RWPE1 (cell line): Measurements from ENCODE around the gene PCBP4.

Experiments
- CTCF ChIA-PET: fragments of 350-600 bp; sonication (Branson Sonifier 250); formaldehyde crosslinking; extraction: SDS; loops from one replicate; lab custom pipeline; 2021; lab: Yijun Ruan, JAX
- POLR2A ChIA-PET: fragments of 400-600 bp; formaldehyde crosslinking; extraction: SDS; loops from one replicate; lab custom pipeline; 2020; ENCODE audit warnings: antibody characterized with exemption; ENCODE audit not compliant: low non-redundant PET; lab: Yijun Ruan, JAX
- DNase-seq: peaks from one replicate; pipeline ENCODE4 v3.0.0; 2012; ENCODE audit warnings: low spot score
- H3K27ac ChIP-seq: fragments of 450-650 bp; 2 replicates; pipeline ENCODE4 v1.5.1; 2017
- CTCF ChIP-seq: fragments of 450-650 bp; conservative IDR thresholded peaks from 2 replicates; pipeline ENCODE4 v1.5.1; 2017; ENCODE audit warnings: low read depth, mild to moderate bottlenecking

PCBP4 gene

GRCh38 chr3:51954105-51954504 is 13.1 kb downstream of the PCBP4 start:
- DNase-seq, result no peak
- TF ChIP-seq CTCF, result no peak
- ChIA-PET CTCF (no interaction called here), POLR2A (no interaction called here)
- H3K27ac ChIP-seq, result peak overlapping the region; percentile 49; the same call in 1 of the 2 replicates

- POLR2A ChIA-PET, result no interaction called here
- CTCF ChIA-PET, result interaction anchor here (0.6 kb wide), 1 partner anchor 226 kb away, joined by 4 read pairs; no protein-coding TSS in a partner anchor
- peak; percentile 56 for DNase-seq
- H3K27ac ChIP-seq, result peak overlapping the region; percentile 49; the same call in 1 of the 2 replicates
- no peak for TF ChIP-seq CTCF
Measured at GRCh38 chr3:51953445-51953844, 13.8 kb downstream of the PCBP4 start.

- POLR2A ChIA-PET, result no interaction called here
- no peak for TF ChIP-seq CTCF
- DNase-seq, result no peak
- CTCF ChIA-PET, result no interaction called here
- H3K27ac ChIP-seq, result no peak overlapping the region
Measured at GRCh38 chr3:51950899-51951298, 16.4 kb downstream of the PCBP4 start.

GRCh38 chr3:51949121-51949520 is 18.1 kb downstream of the PCBP4 start:
- ChIA-PET CTCF (no interaction called here), POLR2A (no interaction called here)
- no peak for DNase-seq
- TF ChIP-seq CTCF, result no peak
- H3K27ac ChIP-seq, result no peak overlapping the region

GRCh38 chr3:51948016-51948580 is 19.2 kb downstream of the PCBP4 start:
- CTCF ChIA-PET, result interaction anchor here (0.5 to 0.6 kb wide), 2 partner anchors 197 to 708 kb away, joined by 3 to 4 read pairs; no protein-coding TSS in a partner anchor
- DNase-seq, result no peak
- no peak for TF ChIP-seq CTCF
- H3K27ac ChIP-seq, result no peak overlapping the region
- POLR2A ChIA-PET, result no interaction called here

- ChIA-PET POLR2A (no interaction called here), CTCF (interaction anchor here (0.5 to 1.0 kb wide), 3 partner anchors 10 to 709 kb away, joined by 3 to 4 read pairs (median 3); no protein-coding TSS in a partner anchor)
- DNase-seq, result no peak
Measured at GRCh38 chr3:51947215-51947900, 19.9 kb downstream of the PCBP4 start.

More at GRCh38 chr3:51947215-51947900, 19.9 kb downstream of the PCBP4 start:
- TF ChIP-seq CTCF, result no peak
- H3K27ac ChIP-seq, result no peak overlapping the region
